Pancreas (tissue), 10 donors: ENCODE results near the gene ZNF317. TPM values are rescaled to one million over a fixed set of nuclear protein-coding genes. Genes with fewer than 3 reads are reported as not detected.
A peak's percentile ranks its signal among the peaks of the same experiment; 100 is the strongest.

Source experiments
- ATAC-seq, 4 donors: fragments of 200-7000 bp; cut with Tn5 transposase; one replicate each; pipeline versions ENCODE4 v1.8.0 to v1.9.1; 2020; ENCODE audit warnings: mild to moderate bottlenecking in 4 of 4, moderate library complexity in 4 of 4
- DNase-seq, 6 donors: peaks; one replicate each; pipeline ENCODE4 v3.0.0-alpha.2; 2020
- FAIRE-seq: peaks from 2 replicates; lab custom pipeline; 2012; peaks lifted over from hg19 to GRCh38; lab: Jason Lieb, UNC
- H3K27ac ChIP-seq, 4 donors: fragments of 200-600 bp; sonication (generic); 1 replicate in 3 of 4; 2 replicates in 1 of 4; pipeline versions ENCODE4 v1.5.0 to v1.8.0; 2020
- H3K27me3 ChIP-seq, 4 donors: fragments of 200-600 bp; one replicate each; pipeline ENCODE4 v1.8.0; 2021
- H3K36me3 ChIP-seq, 3 donors: fragments of 200-600 bp; sonication (generic) in 1 of 3; one replicate each; pipeline versions ENCODE4 v1.5.0 to v1.8.0; 2020 to 2021
- H3K4me1 ChIP-seq, 3 donors: fragments of 200-600 bp; one replicate each; pipeline ENCODE4 v1.8.0; 2021
- H3K4me3 ChIP-seq, 4 donors: fragments of 200-600 bp; sonication (generic) in 2 of 4; one replicate each; pipeline versions ENCODE4 v1.5.0 to v1.8.0; 2020 to 2021
- H3K9me3 ChIP-seq, 4 donors: fragments of 200-600 bp; one replicate each; pipeline ENCODE4 v1.8.0; 2021
- WGBS, 2 donors: extraction: QIAGEN DNeasy Blood & Tissue Kit; methylation state at CpG; one replicate each; pipeline ENCODE4 v1.1.7; 2013; 5-methylcytosine and 5-hydroxymethylcytosine counted together
- intact Hi-C, 3 donors: fragments of 100-400 bp; cut with DNase I; formaldehyde crosslinking; loops; one replicate each; pipeline versions ENCODE4 v1.11.1 to v1.14.2; 2022
- polyA plus RNA-seq, 2 donors: library from polyadenylated mRNA; stranded (reverse); fragments of 200-250 nt; gene quantifications; one replicate each; pipeline ENCODE4 v1.2.3, GENCODE V29; 2013
- total RNA-seq, 6 donors: library from RNA; stranded (reverse); fragmentation: NEBNext Ultra II Directional in 4 of 6; extraction: Animal tissue kit (Norgen Biotek cat#: 25700) in 4 of 6; gene quantifications; one replicate each; pipeline versions ENCODE4 v1.2.1 to v1.2.4, GENCODE V29; 2021 to 2023
- TF ChIP-seq, protein P1 (sequence below), 4 donors: fragments of 200-600 bp; sonication (generic) in 3 of 4; IDR thresholded peaks; one replicate each; pipeline versions ENCODE4 v1.5.0 to v1.8.0; 2021; ENCODE audit warnings: antibody characterized with exemption in 4 of 4
- donor health status: healthy with polysubstance abuse.
- donor health status: DM: no; HTN: no; CAD: no; lungs with moderate emphysema.
- donor health status: DM: no; HTN: no; CAD: no.
- donor health status: control.
- donor health status: control.
- donor health status: Bipolar disorder and iron deficiency.
- donor health status: DM: yes; HTN: yes; CAD: no.
- donor health status: DM: no; HTN: no; CAD: no.
- donor health status: DM: no; HTN: no; CAD: no.
- donor health status: DM: yes; HTN: yes; CAD: no.

Gene ZNF317
- total RNA-seq (10 to 100 TPM; 12.4 to 22.0 (median 13.9) TPM), polyA plus RNA-seq (10 to 100 TPM; 26.2 to 38.3 TPM)

DNA sequence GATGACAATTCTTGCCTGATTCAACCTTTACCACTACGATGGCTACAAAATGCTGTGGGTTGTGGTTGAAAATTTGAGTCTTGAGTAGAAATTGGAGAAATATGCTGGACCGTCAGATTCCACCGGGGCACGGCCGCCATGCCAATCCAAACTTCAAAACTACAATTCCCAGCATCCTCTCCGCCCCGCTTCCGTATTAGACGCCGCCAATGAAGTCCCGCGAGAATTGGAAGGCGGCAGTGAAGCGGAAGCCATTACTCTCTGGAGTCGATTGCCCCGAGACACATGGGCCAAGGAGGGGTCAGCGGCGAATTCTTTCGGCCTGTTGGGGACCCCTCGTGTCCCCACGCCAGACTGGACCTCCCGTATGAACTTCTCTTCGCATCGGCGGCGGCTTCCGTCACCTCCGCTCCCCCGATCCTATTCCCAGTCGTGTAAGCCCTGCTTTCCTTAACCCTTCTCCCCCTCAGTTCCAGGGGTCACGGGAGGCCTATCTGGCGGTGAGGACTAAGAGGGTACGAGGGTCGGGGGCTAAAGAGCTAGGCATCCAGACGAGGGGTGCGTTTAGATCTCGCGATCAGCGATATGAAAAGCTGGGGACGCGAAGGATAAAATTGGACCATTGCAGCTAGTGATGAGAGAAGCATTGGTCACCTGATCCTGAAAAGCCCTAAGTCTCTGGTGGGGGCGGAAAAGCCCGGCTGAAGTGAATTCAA is at the start of gene ZNF317:
Gene ZNF317, plus strand, starts transcription at position 239 of the 716 bp plus-strand sequence. CDS start 15,620 bp downstream, outside the sequence.
- Histone ChIP-seq H3K4me3 (peak within 1 kb of the TSS; percentile 52 to 86 (median 80)), H3K4me1 (peaks cover 6 to 14% (median 9%) of the 10 kb centered on the region in 3 donors), H3K9me3 (peaks cover 0 to 7% (median 0%) of the 10 kb centered on the region in 4 donors), H3K36me3 (no peaks in the 10 kb centered on the region), H3K27ac (peak within 1 kb of the TSS; percentile 50 to 78 (median 68)), H3K27me3 (no peaks in the 10 kb centered on the region)
- DNase-seq (peak; percentile 87 to 94 (median 90)), ATAC-seq (peak; percentile 97 to 99 (median 98)), FAIRE-seq (peak; percentile 32)
- WGBS, 2 donors = 0% methylated on average over 43 of the region's 43 CpGs
- TF ChIP-seq, protein P1, sequence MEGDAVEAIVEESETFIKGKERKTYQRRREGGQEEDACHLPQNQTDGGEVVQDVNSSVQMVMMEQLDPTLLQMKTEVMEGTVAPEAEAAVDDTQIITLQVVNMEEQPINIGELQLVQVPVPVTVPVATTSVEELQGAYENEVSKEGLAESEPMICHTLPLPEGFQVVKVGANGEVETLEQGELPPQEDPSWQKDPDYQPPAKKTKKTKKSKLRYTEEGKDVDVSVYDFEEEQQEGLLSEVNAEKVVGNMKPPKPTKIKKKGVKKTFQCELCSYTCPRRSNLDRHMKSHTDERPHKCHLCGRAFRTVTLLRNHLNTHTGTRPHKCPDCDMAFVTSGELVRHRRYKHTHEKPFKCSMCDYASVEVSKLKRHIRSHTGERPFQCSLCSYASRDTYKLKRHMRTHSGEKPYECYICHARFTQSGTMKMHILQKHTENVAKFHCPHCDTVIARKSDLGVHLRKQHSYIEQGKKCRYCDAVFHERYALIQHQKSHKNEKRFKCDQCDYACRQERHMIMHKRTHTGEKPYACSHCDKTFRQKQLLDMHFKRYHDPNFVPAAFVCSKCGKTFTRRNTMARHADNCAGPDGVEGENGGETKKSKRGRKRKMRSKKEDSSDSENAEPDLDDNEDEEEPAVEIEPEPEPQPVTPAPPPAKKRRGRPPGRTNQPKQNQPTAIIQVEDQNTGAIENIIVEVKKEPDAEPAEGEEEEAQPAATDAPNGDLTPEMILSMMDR (IDR thresholded peaks at IDR 0.05) = no peak
- intact Hi-C loops = no loop called here

DNA sequence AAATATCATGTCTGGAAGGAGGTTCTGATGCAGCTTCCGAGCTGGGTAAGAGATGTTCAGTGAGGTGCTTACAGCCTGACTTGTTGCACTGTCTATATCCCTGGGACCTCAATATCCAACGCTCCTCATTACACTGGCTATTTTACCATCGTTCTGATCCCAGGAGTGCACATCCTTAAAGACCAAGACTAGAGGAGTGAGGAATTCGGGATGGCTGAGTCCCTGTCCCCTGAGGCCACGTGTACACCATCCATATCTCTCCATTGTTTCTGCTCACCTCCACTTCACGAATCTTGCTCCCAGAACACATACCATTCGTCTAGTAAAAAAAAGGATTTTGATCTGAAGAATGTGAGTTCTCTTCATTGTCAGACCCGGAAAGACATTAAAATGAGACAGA is 32.8 kb upstream of the ZNF317 start, which contains the start of gene OR7G2:
Gene OR7G2, minus strand, starts transcription at position 101 of the 400 bp plus-strand sequence. CDS start 4,232 bp downstream, outside the sequence.
- intact Hi-C loops = no loop called here
- Histone ChIP-seq H3K27ac (no peak within 1 kb of the TSS), H3K27me3 (no peaks in the 10 kb centered on the region), H3K9me3 (no peaks in the 10 kb centered on the region), H3K4me3 (no peak within 1 kb of the TSS), H3K36me3 (no peaks in the 10 kb centered on the region), H3K4me1 (no peaks in the 10 kb centered on the region)
- DNase-seq (no peak), ATAC-seq (no peak), FAIRE-seq (no peak)
- WGBS, 2 donors = 34 to 43% methylated on average over 8 of the region's 8 CpGs
- TF ChIP-seq, protein P1 (IDR thresholded peaks at IDR 0.05) = no peak

DNA sequence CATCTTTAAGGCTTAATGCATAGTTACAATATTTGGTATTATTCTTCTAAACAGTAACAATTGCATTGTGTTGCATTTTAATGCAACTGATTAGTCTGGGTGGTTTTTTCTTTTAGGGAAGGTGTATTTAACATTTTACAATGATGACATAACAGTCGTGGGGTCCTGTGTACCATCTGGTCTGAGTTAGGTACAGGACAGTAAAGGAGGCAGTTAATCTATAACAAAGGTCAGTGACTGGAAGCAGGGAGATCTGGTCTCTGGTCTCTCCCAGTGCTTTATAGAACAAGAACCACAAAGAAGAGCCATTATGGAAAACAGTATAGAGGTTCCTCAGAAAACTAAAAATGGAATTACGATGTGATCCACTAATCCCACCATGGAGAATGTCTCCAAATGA is 30.2 kb upstream of the ZNF317 start:
- no peak overlapping the region for H3K27ac ChIP-seq
- intact Hi-C loops = no loop called here
- 18 to 23% methylated on average over 2 of the region's 2 CpGs for WGBS, 2 donors
- no peaks in the 10 kb centered on the region for H3K4me1 ChIP-seq
- H3K4me3 ChIP-seq = no peak overlapping the region
- DNase-seq (no peak), ATAC-seq (no peak), FAIRE-seq (no peak)
- no peaks in the 10 kb centered on the region for H3K27me3 ChIP-seq
- TF ChIP-seq, protein P1 (IDR thresholded peaks at IDR 0.05) = no peak
- H3K36me3 ChIP-seq = no peaks in the 10 kb centered on the region
- no peaks in the 10 kb centered on the region for H3K9me3 ChIP-seq

DNA sequence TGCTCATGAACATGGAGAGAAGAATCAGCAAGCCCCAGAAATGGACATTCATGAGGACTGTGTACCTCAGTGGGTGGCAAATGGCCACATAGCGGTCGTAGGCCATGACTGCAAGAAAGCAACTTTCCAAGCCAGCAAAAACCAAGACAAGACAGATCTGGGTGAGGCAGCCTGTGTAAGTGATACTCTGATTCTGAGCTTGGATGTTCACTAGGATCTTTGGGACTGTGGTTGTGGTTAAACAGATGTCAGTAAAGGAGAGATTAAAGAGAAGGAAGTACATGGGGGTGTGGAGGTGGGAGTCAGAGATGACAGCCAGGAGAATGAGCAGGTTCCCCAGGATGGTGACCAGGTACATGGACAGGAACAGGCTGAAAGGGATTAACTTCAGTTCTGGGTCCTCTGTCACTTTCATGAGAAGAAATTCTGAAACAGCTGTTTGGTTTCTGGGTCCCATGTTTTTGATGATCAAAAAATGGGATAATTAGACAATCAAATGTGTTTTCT is 24.8 kb upstream of the ZNF317 start, which contains the start of gene OR7G1:
Gene OR7G1, minus strand, starts transcription at position 457 of the 507 bp plus-strand sequence. Its CDS starts 0 bp downstream, at position 457.
- 62 to 68% methylated on average over 2 of the region's 2 CpGs for WGBS, 2 donors
- no peaks in the 10 kb centered on the region for H3K27me3 ChIP-seq

More for the DNA sequence above, 24.8 kb upstream of the ZNF317 start, which contains the start of gene OR7G1:
- Histone ChIP-seq H3K36me3 (no peaks in the 10 kb centered on the region), H3K4me1 (no peaks in the 10 kb centered on the region), H3K4me3 (no peak within 1 kb of the TSS), H3K27ac (no peak within 1 kb of the TSS), H3K9me3 (no peaks in the 10 kb centered on the region)
- TF ChIP-seq, protein P1 (IDR thresholded peaks at IDR 0.05) = no peak
- intact Hi-C loops = no loop called here
- ATAC-seq (no peak), DNase-seq (no peak), FAIRE-seq (no peak)
